HEK293 (cell line): ENCODE results near the gene TNIP1.

Source experiments
- CTCF ChIA-PET: fragments of 350-600 bp; formaldehyde crosslinking; extraction: SDS; loops from one replicate; lab custom pipeline; 2021; ENCODE audit warnings: antibody characterized with exemption; lab: Yijun Ruan, JAX
- POLR2A ChIA-PET: fragments of 300-600 bp; formaldehyde crosslinking; extraction: SDS; loops from one replicate; lab custom pipeline; 2020; ENCODE audit warnings: antibody characterized with exemption, inconsistent platforms; lab: Yijun Ruan, JAX
- H3K27ac ChIP-seq: fragments of 200-500 bp; sonication (Bioruptor generic); 2 replicates; pipeline ENCODE4 v1.5.1; 2014; ENCODE audit warnings: low read depth, low read length, control low read depth, inconsistent platforms; ENCODE audit errors: extremely low read depth
- H3K36me3 ChIP-seq, 2 experiments: fragments of 200-500 bp in 1 of 2; sonication (Bioruptor generic) in 1 of 2; 1 replicate in 1 of 2; 2 replicates in 1 of 2; pipeline ENCODE4 v1.5.1; 2014 to 2017; ENCODE audit warnings: inconsistent platforms in 2 of 2, low read length in 2 of 2; ENCODE audit not compliant: control insufficient read depth in 2 of 2, insufficient read depth in 1 of 2
- H3K4me1 ChIP-seq: fragments of 200-500 bp; sonication (Bioruptor generic); 2 replicates; pipeline ENCODE4 v1.5.1; 2014; ENCODE audit warnings: mild to moderate bottlenecking, low read length, inconsistent platforms; ENCODE audit not compliant: control insufficient read depth, insufficient read depth
- H3K4me3 ChIP-seq: 2 replicates; pipeline ENCODE4 v1.5.1; 2011; ENCODE audit warnings: low read depth, mild to moderate bottlenecking, control low read depth, low read length, moderate library complexity
- H3K9me3 ChIP-seq: fragments of 200-500 bp; sonication (Bioruptor generic); 2 replicates; pipeline ENCODE4 v1.5.1; 2014; ENCODE audit warnings: low read depth, low read length, inconsistent platforms; ENCODE audit not compliant: control insufficient read depth, insufficient read depth
- BCL11B ChIP-seq: fragments of 450-650 bp; formaldehyde crosslinking; IDR thresholded peaks from 2 replicates; pipeline ENCODE4 v1.5.1; 2016; ENCODE audit warnings: low read depth, missing biosample characterization, missing genetic modification characterization
- HOXA7 ChIP-seq: sonication (generic); formaldehyde crosslinking; IDR thresholded peaks from 2 replicates; pipeline ENCODE4 v1.8.1; 2022; ENCODE audit warnings: missing genetic modification reagents, borderline replicate concordance
- KLF8 ChIP-seq: fragments of 450-650 bp; formaldehyde crosslinking; IDR thresholded peaks from 2 replicates; pipeline ENCODE4 v1.5.1; 2016; ENCODE audit warnings: missing biosample characterization, missing genetic modification characterization
- OSR2 ChIP-seq: fragments of 450-650 bp; formaldehyde crosslinking; IDR thresholded peaks from 2 replicates; pipeline ENCODE4 v1.5.1; 2016; ENCODE audit warnings: missing biosample characterization, missing genetic modification characterization
- SP2 ChIP-seq: fragments of 450-650 bp; formaldehyde crosslinking; IDR thresholded peaks from 2 replicates; pipeline ENCODE4 v1.5.1; 2016; ENCODE audit warnings: missing biosample characterization, missing genetic modification characterization
- SP3 ChIP-seq: fragments of 450-650 bp; formaldehyde crosslinking; IDR thresholded peaks from 2 replicates; pipeline ENCODE4 v1.5.1; 2016; ENCODE audit warnings: missing biosample characterization, missing genetic modification characterization
- SP7 ChIP-seq: fragments of 450-650 bp; formaldehyde crosslinking; IDR thresholded peaks from 2 replicates; pipeline ENCODE4 v1.5.1; 2016; ENCODE audit warnings: missing biosample characterization, missing genetic modification characterization
- TCF7L2 ChIP-seq: IDR thresholded peaks from 2 replicates; pipeline ENCODE4 v1.6.1; 2011; ENCODE audit warnings: low read depth, mild to moderate bottlenecking, inconsistent platforms, low read length, moderate library complexity, borderline replicate concordance
- ZNF132 ChIP-seq: fragments of 450-650 bp; formaldehyde crosslinking; IDR thresholded peaks from 2 replicates; pipeline ENCODE4 v1.5.1; 2017; ENCODE audit warnings: missing biosample characterization, missing genetic modification characterization, borderline replicate concordance
- ZNF175 ChIP-seq: fragments of 450-650 bp; formaldehyde crosslinking; IDR thresholded peaks from 2 replicates; pipeline ENCODE4 v1.5.1; 2016; ENCODE audit warnings: missing biosample characterization, missing genetic modification characterization
- ZNF324 ChIP-seq: fragments of 450-650 bp; formaldehyde crosslinking; IDR thresholded peaks from 2 replicates; pipeline ENCODE4 v1.5.1; 2016; ENCODE audit warnings: missing biosample characterization, missing genetic modification characterization
- ZNF416 ChIP-seq: fragments of 450-650 bp; formaldehyde crosslinking; IDR thresholded peaks from 2 replicates; pipeline ENCODE4 v1.5.1; 2016; ENCODE audit warnings: missing biosample characterization, missing genetic modification characterization
- ZNF654 ChIP-seq: fragments of 450-650 bp; formaldehyde crosslinking; IDR thresholded peaks from 2 replicates; pipeline ENCODE4 v1.5.1; 2016; ENCODE audit warnings: low read depth, missing biosample characterization, missing genetic modification characterization
- ZSCAN23 ChIP-seq: fragments of 450-650 bp; formaldehyde crosslinking; IDR thresholded peaks from 2 replicates; pipeline ENCODE4 v1.5.1; 2016; ENCODE audit warnings: missing biosample characterization, missing genetic modification characterization
- TF ChIP-seq, protein P1 (sequence below): fragments of 450-650 bp; formaldehyde crosslinking; IDR thresholded peaks from 2 replicates; pipeline ENCODE4 v1.5.1; 2017; ENCODE audit warnings: missing biosample characterization, missing genetic modification characterization
- TF ChIP-seq, protein P2 (sequence below): fragments of 450-650 bp; formaldehyde crosslinking; IDR thresholded peaks from 2 replicates; pipeline ENCODE4 v1.5.1; 2016; ENCODE audit warnings: missing biosample characterization, missing genetic modification characterization
- TF ChIP-seq, protein P3 (sequence below): fragments of 450-650 bp; formaldehyde crosslinking; IDR thresholded peaks from 2 replicates; pipeline ENCODE4 v1.5.1; 2016; ENCODE audit warnings: missing biosample characterization, missing genetic modification characterization
- TF ChIP-seq, protein P4 (sequence below): fragments of 450-650 bp; formaldehyde crosslinking; IDR thresholded peaks from 2 replicates; pipeline ENCODE4 v1.5.1; 2016; ENCODE audit warnings: missing biosample characterization, missing genetic modification characterization

TNIP1 gene

DNA sequence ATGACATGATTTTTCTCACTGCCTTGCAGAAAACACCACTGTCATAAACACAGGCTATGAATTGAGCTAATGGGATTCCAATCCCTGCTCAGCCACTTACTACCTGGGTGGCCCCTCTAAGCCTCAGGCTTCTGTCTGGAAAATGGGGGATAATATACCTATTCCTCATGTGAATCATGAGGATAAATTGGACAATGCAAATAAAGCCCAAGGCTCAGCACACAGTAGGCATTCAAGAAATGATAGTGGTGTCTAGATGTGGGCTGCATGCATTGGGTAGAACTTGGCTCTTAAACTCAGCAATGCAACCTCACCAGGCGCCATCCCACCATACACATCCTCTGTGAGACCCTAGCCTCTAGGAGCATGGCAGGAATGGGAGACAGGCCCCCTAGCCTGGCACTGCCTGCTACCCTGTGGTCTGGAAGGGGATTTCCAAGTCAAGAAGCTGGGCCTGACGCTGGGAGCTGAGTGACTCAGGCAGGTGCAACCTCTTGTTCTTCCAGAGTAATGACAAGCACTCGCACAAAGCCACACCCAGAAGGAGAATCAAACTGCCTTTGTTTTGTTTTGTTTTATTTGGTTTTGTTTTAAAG lies 2.3 kb upstream of the TNIP1 start:
- Histone ChIP-seq H3K27ac (no peak overlapping the region), H3K36me3 (peaks cover 0 to 6% of the 10 kb centered on the region in 2 experiments; a peak in 1 of 3 replicates), H3K4me1 (peaks cover 6% of the 10 kb centered on the region; the same call in 1 of the 2 replicates), H3K4me3 (no peak overlapping the region), H3K9me3 (no peaks in the 10 kb centered on the region)
- CTCF ChIA-PET, result interaction anchor here (0.5 to 3.6 kb wide), 8 partner anchors 9 to 1230 kb away, joined by 3 to 22 read pairs (median 3); no protein-coding TSS in a partner anchor
- TF ChIP-seq HOXA7 (no peak), SP7 (tag by site-specific recombination) (no peak), TCF7L2 (no peak), ZNF175 (tag by site-specific recombination) (no peak), SP3 (tag by site-specific recombination) (no peak), BCL11B (no peak), OSR2 (tag by site-specific recombination) (no peak), ZNF132 (tag by site-specific recombination) (no peak), KLF8 (no peak), ZNF324 (tag by site-specific recombination) (no peak), SP2 (tag by site-specific recombination) (no peak), ZNF416 (no peak), ZNF654 (tag by site-specific recombination) (no peak), ZSCAN23 (no peak)
- TF ChIP-seq, protein P1, sequence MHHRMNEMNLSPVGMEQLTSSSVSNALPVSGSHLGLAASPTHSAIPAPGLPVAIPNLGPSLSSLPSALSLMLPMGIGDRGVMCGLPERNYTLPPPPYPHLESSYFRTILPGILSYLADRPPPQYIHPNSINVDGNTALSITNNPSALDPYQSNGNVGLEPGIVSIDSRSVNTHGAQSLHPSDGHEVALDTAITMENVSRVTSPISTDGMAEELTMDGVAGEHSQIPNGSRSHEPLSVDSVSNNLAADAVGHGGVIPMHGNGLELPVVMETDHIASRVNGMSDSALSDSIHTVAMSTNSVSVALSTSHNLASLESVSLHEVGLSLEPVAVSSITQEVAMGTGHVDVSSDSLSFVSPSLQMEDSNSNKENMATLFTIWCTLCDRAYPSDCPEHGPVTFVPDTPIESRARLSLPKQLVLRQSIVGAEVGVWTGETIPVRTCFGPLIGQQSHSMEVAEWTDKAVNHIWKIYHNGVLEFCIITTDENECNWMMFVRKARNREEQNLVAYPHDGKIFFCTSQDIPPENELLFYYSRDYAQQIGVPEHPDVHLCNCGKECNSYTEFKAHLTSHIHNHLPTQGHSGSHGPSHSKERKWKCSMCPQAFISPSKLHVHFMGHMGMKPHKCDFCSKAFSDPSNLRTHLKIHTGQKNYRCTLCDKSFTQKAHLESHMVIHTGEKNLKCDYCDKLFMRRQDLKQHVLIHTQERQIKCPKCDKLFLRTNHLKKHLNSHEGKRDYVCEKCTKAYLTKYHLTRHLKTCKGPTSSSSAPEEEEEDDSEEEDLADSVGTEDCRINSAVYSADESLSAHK, result no peak
- TF ChIP-seq, protein P2, sequence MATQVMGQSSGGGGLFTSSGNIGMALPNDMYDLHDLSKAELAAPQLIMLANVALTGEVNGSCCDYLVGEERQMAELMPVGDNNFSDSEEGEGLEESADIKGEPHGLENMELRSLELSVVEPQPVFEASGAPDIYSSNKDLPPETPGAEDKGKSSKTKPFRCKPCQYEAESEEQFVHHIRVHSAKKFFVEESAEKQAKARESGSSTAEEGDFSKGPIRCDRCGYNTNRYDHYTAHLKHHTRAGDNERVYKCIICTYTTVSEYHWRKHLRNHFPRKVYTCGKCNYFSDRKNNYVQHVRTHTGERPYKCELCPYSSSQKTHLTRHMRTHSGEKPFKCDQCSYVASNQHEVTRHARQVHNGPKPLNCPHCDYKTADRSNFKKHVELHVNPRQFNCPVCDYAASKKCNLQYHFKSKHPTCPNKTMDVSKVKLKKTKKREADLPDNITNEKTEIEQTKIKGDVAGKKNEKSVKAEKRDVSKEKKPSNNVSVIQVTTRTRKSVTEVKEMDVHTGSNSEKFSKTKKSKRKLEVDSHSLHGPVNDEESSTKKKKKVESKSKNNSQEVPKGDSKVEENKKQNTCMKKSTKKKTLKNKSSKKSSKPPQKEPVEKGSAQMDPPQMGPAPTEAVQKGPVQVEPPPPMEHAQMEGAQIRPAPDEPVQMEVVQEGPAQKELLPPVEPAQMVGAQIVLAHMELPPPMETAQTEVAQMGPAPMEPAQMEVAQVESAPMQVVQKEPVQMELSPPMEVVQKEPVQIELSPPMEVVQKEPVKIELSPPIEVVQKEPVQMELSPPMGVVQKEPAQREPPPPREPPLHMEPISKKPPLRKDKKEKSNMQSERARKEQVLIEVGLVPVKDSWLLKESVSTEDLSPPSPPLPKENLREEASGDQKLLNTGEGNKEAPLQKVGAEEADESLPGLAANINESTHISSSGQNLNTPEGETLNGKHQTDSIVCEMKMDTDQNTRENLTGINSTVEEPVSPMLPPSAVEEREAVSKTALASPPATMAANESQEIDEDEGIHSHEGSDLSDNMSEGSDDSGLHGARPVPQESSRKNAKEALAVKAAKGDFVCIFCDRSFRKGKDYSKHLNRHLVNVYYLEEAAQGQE (tag by site-specific recombination), result no peak
- TF ChIP-seq, protein P3, sequence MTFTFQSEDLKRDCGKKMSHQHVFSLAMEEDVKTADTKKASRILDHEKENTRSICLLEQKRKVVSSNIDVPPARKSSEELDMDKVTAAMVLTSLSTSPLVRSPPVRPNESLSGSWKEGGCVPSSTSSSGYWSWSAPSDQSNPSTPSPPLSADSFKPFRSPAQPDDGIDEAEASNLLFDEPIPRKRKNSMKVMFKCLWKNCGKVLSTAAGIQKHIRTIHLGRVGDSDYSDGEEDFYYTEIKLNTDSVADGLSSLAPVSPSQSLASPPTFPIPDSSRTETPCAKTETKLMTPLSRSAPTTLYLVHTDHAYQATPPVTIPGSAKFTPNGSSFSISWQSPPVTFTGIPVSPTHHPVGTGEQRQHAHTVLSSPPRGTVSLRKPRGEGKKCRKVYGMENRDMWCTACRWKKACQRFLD (tag by site-specific recombination), result no peak
- TF ChIP-seq, protein P4, sequence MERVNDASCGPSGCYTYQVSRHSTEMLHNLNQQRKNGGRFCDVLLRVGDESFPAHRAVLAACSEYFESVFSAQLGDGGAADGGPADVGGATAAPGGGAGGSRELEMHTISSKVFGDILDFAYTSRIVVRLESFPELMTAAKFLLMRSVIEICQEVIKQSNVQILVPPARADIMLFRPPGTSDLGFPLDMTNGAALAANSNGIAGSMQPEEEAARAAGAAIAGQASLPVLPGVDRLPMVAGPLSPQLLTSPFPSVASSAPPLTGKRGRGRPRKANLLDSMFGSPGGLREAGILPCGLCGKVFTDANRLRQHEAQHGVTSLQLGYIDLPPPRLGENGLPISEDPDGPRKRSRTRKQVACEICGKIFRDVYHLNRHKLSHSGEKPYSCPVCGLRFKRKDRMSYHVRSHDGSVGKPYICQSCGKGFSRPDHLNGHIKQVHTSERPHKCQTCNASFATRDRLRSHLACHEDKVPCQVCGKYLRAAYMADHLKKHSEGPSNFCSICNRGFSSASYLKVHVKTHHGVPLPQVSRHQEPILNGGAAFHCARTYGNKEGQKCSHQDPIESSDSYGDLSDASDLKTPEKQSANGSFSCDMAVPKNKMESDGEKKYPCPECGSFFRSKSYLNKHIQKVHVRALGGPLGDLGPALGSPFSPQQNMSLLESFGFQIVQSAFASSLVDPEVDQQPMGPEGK (tag by site-specific recombination), result no peak
- POLR2A ChIA-PET, result no interaction called here
